GM19239 (cell line): Measurements from ENCODE around the gene VPS35L.

Experiments used
- DNase-seq: peaks from one replicate; pipeline ENCODE4 v3.0.0; 2011; ENCODE audit warnings: low spot score; ENCODE audit not compliant: insufficient read length
- FAIRE-seq: peaks from 2 replicates; lab custom pipeline; 2011; peaks lifted over from hg19 to GRCh38; lab: Jason Lieb, UNC

The VPS35L gene

DNA sequence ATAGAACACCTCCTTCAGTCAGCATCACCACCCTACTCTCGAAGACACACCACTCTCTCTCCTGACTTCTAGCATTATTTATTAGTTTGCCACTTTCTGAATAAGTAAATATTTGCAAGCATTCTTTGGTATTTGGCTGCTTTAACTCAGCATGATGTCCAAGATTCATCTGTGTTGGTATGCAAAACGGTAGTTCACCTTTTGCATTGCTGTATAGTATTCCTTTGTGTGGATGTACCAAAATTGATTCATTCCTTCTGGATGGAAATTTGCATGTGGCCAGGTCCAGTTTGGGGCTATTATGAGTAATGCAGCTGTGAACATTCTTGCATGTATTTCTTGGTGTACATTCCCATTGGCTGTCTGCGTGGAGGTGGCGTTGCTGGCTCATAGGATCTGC, 129.7 kb downstream of the VPS35L start:
- DNase-seq (no peak), FAIRE-seq (no peak)

GRCh38 chr16:19687279-19687678, 131.8 kb downstream of the VPS35L start:
- DNase-seq = no peak
- no peak for FAIRE-seq

GRCh38 chr16:19688396-19689024, 133.0 kb downstream of the VPS35L start:
- FAIRE-seq (no peak), DNase-seq (no peak)

DNA sequence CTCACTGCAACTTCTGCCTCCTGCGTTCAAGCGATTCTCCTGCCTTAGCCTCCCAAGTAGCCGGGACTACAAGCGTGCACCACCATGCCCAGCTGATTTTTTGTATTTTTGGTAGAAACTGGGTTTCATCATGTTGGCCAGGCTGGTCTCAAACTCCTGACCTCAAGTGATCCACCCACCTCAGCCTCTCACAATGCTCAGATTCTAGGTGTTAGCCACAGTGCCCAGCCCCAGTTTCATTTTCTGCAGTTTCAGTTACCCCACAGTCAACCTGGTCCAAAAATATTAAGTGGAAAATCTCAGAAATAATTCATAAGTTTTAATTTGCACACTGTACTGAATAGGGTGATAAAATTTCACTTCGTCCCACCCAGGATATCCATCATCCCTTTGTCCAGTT, 133.8 kb downstream of the VPS35L start:
- FAIRE-seq (no peak), DNase-seq (no peak)

GRCh38 chr16:19690196-19690595, 134.7 kb downstream of the VPS35L start:
- no peak for FAIRE-seq
- DNase-seq = no peak

DNA sequence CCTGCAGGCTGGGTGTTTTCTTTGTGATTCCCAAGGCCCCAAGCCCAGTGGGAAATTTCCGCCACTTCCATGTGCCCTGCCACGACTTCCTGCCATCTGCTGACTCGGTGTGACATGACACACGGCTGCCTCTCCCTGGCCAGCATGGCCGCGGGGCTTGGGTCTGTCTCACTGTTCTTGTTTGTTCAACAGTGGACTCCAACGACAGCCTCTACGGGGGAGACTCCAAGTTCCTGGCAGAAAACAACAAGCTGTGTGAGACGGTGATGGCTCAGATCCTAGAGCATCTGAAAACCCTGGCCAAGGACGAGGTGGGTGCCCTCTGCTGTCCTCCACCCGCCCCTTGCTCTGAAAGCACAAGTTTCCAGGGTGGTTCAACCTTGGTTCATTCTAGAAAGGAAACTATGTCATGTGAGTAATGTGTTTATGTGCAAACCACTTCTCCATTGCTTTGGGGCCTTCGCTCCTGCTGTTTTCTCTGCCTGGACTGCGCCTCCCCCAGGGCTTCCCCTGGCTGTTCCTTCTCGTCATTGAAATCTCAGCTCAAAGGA, 135.7 kb downstream of the VPS35L start:
- DNase-seq = no peak
- FAIRE-seq = no peak

DNA sequence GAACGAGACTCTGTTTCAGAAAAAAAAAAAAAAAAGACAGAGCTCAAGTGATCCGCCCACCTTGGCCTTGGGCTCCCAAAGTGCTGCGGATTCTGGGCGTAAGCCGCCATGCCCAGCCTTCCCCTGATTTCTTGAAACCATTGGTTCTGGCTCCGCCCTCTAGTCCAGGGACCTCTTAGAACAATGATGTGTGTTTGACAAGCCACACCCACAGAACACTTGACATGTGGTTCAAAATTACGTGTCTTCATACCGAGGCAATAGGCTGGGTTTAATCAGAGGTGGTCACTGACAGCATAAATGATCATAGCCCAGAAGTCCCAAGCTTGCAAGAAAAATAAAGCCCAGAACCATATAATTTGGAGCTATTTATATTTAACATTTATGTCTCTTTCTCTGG, 139.5 kb downstream of the VPS35L start:
- FAIRE-seq = no peak
- DNase-seq = no peak

DNA sequence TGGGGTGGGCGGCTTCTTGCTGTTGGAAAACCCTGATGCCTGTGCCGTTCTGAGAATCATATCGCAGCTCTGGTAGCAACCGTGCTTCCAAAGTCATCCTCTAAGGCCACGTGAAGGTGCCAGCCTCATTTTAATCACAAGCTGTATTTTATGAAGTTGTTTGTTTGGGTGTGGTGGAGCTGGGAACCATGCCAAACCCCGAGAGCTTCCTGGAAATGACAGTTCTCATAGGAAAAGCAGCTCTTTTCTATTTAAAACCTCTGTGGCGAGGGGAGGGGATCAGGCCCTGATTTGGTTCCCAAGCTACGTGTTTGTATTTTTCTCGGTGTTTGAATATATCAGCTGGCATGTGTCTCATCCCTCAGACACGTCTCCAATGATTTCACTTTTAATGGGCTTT, 140.8 kb downstream of the VPS35L start:
- DNase-seq (no peak), FAIRE-seq (no peak)

DNA sequence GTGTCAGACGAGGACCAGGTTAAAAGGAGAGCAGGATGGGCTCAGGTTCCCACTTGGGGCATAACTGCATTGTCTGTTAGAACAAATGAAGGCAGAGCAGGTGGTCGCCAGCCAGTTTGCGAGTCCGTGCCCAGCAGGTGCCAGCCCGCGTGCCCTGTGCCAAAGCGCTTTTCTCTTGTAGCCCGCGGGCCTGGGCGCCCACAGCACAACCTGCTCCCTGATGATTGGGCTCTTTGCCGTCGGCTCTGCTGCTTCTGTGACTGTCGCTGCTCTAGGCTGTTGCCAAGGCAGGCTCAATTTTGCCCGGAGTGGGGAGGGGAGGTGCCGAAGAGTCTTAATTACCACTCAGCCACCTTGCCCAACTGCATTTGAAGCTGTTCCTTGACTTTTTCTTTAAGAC, 141.5 kb downstream of the VPS35L start:
- no peak for DNase-seq
- no peak for FAIRE-seq

DNA sequence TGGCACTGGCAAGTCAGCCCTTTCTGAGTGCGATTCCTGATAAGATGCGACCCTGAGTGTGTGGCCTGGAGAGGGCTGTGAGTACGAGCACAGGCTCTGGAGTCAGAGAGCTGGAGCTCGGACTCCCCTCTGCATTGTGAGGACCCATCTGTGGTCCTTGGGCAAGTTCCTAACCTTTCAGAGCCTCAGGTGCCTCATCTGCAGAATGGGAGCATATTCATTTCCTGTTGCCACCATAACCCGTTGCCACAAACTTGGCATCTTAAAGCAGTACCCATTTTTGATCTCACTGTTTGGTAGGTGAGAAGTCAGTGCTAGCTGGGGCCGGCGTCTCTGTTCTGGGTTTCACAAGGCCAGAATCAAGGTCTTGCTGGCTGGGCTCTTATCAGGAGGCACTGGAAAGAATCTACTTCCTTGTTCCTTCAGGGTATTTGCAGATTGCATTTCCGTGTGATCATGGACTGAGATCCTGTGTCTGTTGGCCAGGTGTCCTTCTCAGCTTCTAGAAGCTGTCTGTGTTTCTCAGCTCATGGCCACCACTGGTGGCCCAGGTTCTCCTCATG, 142.3 kb downstream of the VPS35L start:
- DNase-seq = no peak
- no peak for FAIRE-seq

DNA sequence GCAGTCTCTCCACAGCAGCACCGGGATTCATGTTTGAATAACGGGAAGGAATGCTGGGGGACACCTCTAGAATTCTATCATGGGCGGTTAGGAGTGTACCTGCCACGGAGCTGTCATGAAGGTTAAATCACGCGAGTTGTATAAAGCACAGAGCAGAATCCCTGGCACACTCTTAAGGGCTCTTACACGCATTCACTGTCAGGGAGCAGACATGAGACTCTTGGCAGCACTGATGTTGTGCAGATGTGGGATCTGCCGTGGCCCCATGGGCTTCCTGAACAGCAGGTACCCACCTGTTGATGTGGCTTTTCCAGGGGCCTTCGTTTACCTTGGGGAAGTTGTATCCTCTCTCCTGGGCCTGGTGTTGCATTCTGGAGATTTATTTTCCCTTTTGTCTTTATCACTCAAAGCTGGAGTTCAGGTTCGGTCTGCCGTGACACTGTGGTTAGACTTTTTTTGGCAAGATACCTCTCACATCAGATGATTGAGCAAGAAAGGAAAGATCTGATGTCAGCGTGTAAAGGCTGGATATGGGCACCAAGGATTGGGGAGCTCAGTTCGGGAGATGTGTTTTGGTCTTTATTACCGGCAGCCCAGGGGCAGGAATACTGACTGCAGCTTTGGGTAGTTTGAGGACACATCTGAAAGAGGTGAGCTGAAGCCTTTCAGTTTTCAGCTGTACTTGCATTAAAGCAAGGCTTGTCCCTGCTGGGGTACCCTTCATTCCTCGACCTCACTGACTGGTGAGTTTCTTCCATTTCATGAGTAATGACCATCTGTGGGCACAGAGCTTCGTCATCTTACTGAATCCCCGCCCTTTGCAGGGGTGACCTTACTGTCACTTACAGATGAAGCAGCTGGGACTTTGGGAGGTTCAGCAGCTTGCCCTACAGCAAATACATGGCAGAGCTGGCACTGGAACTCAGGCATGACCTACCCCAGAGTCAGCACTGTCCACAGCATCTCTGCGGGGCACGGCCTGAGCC, 143.3 kb downstream of the VPS35L start:
- DNase-seq (no peak), FAIRE-seq (no peak)

DNA sequence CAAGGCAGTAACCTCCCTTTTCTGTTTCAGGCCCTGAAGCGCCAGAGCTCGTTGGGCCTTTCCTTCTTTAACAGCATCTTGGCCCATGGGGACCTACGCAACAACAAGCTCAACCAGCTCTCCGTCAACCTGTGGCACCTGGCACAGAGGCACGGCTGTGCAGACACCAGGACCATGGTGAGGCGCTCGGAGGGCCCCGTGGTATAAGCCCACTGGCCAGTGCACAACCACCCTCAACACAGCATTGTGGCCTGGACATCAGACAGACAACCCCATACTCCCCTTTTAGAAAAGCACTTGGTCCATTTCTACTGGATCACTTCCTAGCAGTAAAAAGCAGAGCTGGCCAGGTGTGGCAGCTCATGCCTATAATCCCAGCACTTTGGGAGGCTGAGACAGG, 144.0 kb downstream of the VPS35L start:
- FAIRE-seq = no peak
- DNase-seq = no peak

- no peak for DNase-seq
- no peak for FAIRE-seq
These were observed 144.8 kb downstream of the VPS35L start for GRCh38 chr16:19700319-19700781.

DNA sequence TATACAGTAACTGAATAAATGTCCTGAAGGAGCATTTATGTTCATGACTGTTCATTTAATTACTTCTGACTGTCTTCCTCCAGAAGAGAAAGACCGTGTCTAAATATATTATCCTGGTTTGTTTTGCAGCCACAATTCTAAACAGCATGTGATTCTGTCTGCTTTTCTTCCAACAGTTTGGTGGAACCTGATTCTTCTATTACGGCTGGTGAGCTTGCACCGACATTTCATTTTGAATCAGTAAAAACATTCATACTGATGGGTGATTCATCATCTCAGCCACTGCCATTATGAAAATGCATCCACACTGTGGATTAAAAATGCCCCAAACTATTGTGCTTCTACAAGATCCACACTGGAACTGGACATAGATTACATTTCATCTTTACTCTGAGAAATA, 145.6 kb downstream of the VPS35L start:
- FAIRE-seq (no peak), DNase-seq (no peak)

GRCh38 chr16:19703172-19703889, 147.8 kb downstream of the VPS35L start:
- DNase-seq (no peak), FAIRE-seq (no peak)

DNA sequence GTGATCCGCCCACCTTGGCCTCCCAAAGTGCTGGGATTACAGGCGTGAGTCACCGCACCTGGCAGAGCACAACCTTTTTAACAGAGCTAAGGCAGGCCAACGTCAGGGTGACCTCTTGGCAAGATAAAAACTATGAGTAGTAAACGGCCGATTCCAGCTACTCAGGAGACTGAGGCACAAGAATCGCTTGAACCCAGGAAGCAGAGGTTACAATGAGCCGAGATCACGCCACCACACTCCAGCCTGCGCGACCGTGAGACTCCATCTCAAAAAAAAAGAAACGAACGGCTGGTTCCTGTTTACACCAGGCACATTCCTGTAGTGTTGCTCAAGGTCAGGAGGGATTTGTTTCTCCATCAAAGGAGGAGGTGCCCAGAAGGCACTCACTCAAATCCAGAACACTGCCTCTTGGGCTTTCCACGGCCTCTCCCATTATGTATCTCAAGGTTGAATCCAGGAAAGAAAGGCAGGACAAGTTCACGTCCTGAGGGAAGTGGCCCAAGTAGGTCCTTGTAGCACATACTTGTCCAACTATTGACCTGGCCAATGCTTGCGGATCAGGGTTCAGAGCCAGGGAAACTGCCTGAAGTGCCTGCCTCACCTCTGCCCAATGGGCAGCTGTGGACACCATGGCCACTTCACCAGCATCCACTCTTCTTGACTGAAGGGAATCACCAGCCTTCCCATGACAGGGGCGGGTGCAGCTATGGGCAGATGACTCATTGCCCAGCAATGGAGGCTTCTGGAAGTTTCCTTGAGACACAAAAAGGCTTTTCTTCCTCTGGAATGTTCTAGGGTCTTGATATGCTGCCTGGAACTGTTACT, 149.0 kb downstream of the VPS35L start:
- DNase-seq = no peak
- FAIRE-seq = no peak

GRCh38 chr16:19705146-19705501, 149.6 kb downstream of the VPS35L start:
- DNase-seq = no peak
- no peak for FAIRE-seq

DNA sequence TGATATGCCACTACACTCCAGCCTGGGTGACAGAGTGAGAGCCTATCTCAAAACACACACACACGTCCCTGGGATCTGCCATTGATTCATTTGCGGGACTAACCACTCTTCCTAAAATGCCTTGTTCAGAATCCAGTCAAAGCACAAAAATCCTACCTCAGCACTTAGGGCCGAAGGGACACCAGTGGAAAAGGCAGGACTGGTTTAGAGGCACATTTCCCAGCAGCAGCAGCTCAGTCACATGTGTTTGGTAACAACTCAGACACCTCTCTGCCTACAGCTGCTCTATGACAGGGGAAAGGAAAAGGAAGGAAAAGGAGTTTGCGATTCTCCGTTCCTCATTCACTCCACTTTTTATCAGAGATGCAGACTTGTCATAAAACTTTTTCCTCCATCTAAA, 150.3 kb downstream of the VPS35L start:
- FAIRE-seq (no peak), DNase-seq (no peak)

DNA sequence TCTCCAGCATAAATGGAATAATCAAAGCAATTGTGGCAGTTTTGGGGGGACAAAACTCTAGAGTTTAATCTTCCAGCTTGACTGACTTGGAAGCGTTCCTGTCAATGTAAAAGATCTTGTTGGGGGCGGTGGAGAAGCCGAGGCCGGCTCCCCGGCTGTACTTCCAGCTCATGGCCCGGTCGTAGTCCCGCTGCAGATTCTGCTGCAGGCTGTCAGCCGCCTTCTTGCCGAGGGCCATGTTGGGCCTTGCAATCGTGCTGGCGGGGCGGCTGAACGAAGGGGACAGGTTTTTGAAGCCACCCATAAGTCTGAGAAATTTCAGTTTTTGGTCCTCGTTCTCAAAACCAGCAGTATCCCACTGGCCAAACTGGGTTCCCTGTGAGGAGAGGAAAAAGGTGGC, 151.3 kb downstream of the VPS35L start:
- FAIRE-seq = no peak
- DNase-seq = no peak
